OCI-LY3 (cell line): ENCODE data around the gene PDE4D.

Experiments
- H2AFZ ChIP-seq: fragments of 200-600, 300-600 bp; shearing (Covaris generic); 2 replicates; pipeline ENCODE4 v1.6.0; 2014; ENCODE audit warnings: antibody characterized with exemption, low read depth, low read length
- H3K27ac ChIP-seq: fragments of 200-600, 300-600 bp; sonication (generic); 2 replicates; pipeline ENCODE4 v1.5.1; 2014; ENCODE audit warnings: mild to moderate bottlenecking, low read length, moderate library complexity, mixed read lengths
- H3K27me3 ChIP-seq: fragments of 200-600, 300-600 bp; sonication (generic); 2 replicates; pipeline ENCODE4 v1.6.1; 2014; ENCODE audit warnings: low read depth, low read length, mixed read lengths
- H3K36me3 ChIP-seq: fragments of 200-600, 300-600 bp; sonication (generic); replicated peaks from 2 replicates; pipeline ENCODE3; 2014; ENCODE audit warnings: low read depth, low read length, mixed read lengths
- H3K4me1 ChIP-seq: fragments of 300-600, 200-600 bp; sonication (generic); 2 replicates; pipeline ENCODE4 v1.6.1; 2014; ENCODE audit warnings: low read length, mixed read lengths
- H3K4me2 ChIP-seq: fragments of 200-600, 300-600 bp; sonication (generic); 2 replicates; pipeline ENCODE4 v1.6.1; 2014; ENCODE audit warnings: low read length, mixed read lengths
- H3K4me3 ChIP-seq: fragments of 300-600, 200-600 bp; sonication (generic); 2 replicates; pipeline ENCODE4 v1.5.1; 2014; ENCODE audit warnings: antibody characterized with exemption, mild to moderate bottlenecking, low read length, moderate library complexity
- H3K79me2 ChIP-seq: fragments of 300-600, 200-600 bp; shearing (Covaris generic); 2 replicates; pipeline ENCODE4 v1.6.1; 2014; ENCODE audit warnings: mild to moderate bottlenecking, low read length, mixed read lengths
- H3K9ac ChIP-seq: fragments of 300-600, 200-600 bp; shearing (Covaris generic); 2 replicates; pipeline ENCODE4 v1.6.0; 2014; ENCODE audit warnings: mild to moderate bottlenecking, low read length, moderate library complexity
- H3K9me3 ChIP-seq: fragments of 200-600, 300-600 bp; shearing (Covaris generic); 2 replicates; pipeline ENCODE4 v1.6.1; 2014; ENCODE audit warnings: low read length, mixed read lengths; ENCODE audit not compliant: insufficient read depth
- H4K20me1 ChIP-seq: fragments of 200-600, 300-600 bp; sonication (generic); 2 replicates; pipeline ENCODE4 v1.6.1; 2016; ENCODE audit warnings: low read length, mixed read lengths; ENCODE audit not compliant: insufficient read depth
- CTCF ChIP-seq: fragments of 200-600, 300-600 bp; sonication (generic); IDR thresholded peaks from 2 replicates; pipeline ENCODE4 v1.5.1; 2014; ENCODE audit warnings: antibody characterized with exemption, low read length, low read depth
- EZH2phosphoT487 ChIP-seq: fragments of 200-600 bp; shearing (Covaris generic); IDR thresholded peaks from 2 replicates; pipeline ENCODE4 v1.6.1; 2018; ENCODE audit warnings: antibody characterized with exemption, mixed run types, low read depth

PDE4D gene

GRCh38 chr5:59222687-59223511, 670.6 kb downstream of the PDE4D start:
- Histone ChIP-seq H2AFZ (no peak overlapping the region), H3K4me1 (no peaks in the 10 kb centered on the region), H3K27me3 (no peaks in the 10 kb centered on the region), H3K36me3 (no peaks in the 10 kb centered on the region), H3K27ac (no peak overlapping the region), H3K4me2 (no peak overlapping the region), H4K20me1 (no peaks in the 10 kb centered on the region), H3K9me3 (no peaks in the 10 kb centered on the region), H3K79me2 (no peaks in the 10 kb centered on the region), H3K4me3 (no peak overlapping the region), H3K9ac (no peak overlapping the region)
- TF ChIP-seq CTCF, result no peak
- no peak for TF ChIP-seq EZH2phosphoT487

- no peak overlapping the region for H3K9ac ChIP-seq
- no peak overlapping the region for H3K4me2 ChIP-seq
- no peaks in the 10 kb centered on the region for H4K20me1 ChIP-seq
- TF ChIP-seq EZH2phosphoT487 (no peak), CTCF (no peak)
- H3K27ac ChIP-seq, result no peak overlapping the region
- no peaks in the 10 kb centered on the region for H3K79me2 ChIP-seq
- H3K4me3 ChIP-seq, result no peak overlapping the region
- no peaks in the 10 kb centered on the region for H3K36me3 ChIP-seq
- H3K27me3 ChIP-seq, result no peaks in the 10 kb centered on the region
- no peak overlapping the region for H2AFZ ChIP-seq
- no peaks in the 10 kb centered on the region for H3K9me3 ChIP-seq
- no peaks in the 10 kb centered on the region for H3K4me1 ChIP-seq
These were observed 671.8 kb downstream of the PDE4D start for GRCh38 chr5:59221769-59222168.

- H3K9ac ChIP-seq, result no peak overlapping the region
- no peaks in the 10 kb centered on the region for H4K20me1 ChIP-seq
- no peak overlapping the region for H3K4me2 ChIP-seq
- no peaks in the 10 kb centered on the region for H3K9me3 ChIP-seq
- no peaks in the 10 kb centered on the region for H3K36me3 ChIP-seq
- H3K79me2 ChIP-seq, result no peaks in the 10 kb centered on the region
- H2AFZ ChIP-seq, result no peak overlapping the region
- no peak overlapping the region for H3K27ac ChIP-seq
- H3K27me3 ChIP-seq, result no peaks in the 10 kb centered on the region
- H3K4me1 ChIP-seq, result no peaks in the 10 kb centered on the region
- TF ChIP-seq CTCF (peak; percentile 32), EZH2phosphoT487 (no peak)
- no peak overlapping the region for H3K4me3 ChIP-seq
These were observed 675.0 kb downstream of the PDE4D start for GRCh38 chr5:59218424-59219045.

GRCh38 chr5:59216841-59217240, 676.7 kb downstream of the PDE4D start:
- no peak overlapping the region for H2AFZ ChIP-seq
- no peaks in the 10 kb centered on the region for H3K4me1 ChIP-seq
- TF ChIP-seq CTCF, result no peak
- TF ChIP-seq EZH2phosphoT487, result no peak
- H3K9ac ChIP-seq, result no peak overlapping the region
- H3K79me2 ChIP-seq, result no peaks in the 10 kb centered on the region
- no peak overlapping the region for H3K4me3 ChIP-seq
- H3K27ac ChIP-seq, result no peak overlapping the region
- no peak overlapping the region for H3K4me2 ChIP-seq
- H3K27me3 ChIP-seq, result no peaks in the 10 kb centered on the region
- no peaks in the 10 kb centered on the region for H3K9me3 ChIP-seq
- H4K20me1 ChIP-seq, result no peaks in the 10 kb centered on the region
- H3K36me3 ChIP-seq, result no peaks in the 10 kb centered on the region
